ENCODE results near the gene GOLGA8A.
"Not testable (repeated sequence)": the region's sequence is repeated elsewhere in the genome, so short reads cannot be mapped to it uniquely, and the experiment has no call there.

The GOLGA8A gene, protein sequence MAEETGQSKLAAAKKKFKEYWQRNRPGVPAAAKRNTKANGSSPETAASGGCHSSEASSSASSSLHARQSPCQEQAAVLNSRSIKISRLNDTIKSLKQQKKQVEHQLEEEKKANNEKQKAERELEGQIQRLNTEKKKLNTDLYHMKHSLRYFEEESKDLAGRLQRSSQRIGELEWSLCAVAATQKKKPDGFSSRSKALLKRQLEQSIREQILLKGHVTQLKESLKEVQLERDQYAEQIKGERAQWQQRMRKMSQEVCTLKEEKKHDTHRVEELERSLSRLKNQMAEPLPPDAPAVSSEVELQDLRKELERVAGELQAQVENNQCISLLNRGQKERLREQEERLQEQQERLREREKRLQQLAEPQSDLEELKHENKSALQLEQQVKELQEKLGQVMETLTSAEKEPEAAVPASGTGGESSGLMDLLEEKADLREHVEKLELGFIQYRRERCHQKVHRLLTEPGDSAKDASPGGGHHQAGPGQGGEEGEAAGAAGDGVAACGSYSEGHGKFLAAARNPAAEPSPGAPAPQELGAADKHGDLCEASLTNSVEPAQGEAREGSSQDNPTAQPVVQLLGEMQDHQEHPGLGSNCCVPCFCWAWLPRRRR

DNA sequence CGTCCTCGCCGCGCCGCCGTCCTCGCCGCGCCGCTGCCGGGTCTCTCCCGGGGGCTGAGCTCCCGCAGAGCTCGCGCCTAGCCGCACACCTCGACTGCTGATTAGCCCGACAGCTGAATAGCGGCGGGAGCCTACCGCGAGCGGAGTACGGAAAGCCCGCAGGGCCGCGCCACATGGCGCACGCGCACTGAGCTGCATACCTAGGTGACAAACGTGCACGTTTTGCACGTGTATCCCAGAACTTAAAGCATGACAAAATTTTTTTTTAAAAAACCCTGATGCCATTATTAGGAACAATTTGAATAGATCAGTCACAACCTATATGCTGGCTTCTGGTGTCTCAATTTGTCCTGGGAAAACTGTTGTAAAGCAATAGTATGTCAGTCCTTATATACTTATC, at the start of gene GOLGA8A:
GOLGA8A (minus strand) TSS at position 122 of the 400 bp plus-strand sequence. CDS start 48,117 bp downstream, outside the sequence.
- DNase-seq (ENCODE audit: low spot score): peak; percentile 69

DNA sequence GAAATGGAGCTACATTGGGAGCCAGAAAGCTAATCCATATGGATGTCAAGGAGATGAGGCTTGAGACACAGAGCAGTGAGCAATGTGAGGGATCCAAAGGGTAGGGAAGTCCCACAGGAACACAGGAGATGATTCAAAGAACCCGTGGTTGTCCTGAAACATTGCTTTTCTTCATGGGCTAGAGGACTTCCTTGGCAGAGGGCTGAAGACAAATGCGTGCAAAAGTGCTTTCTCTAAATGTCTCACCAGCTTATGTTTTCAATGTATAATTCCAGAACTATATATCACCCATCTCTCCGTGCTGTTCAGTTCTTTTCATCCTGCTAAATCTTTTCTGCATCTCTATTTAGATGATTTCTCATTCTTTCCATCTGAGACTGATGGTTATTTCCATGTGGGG, 46.0 kb upstream of the GOLGA8A start:
- no peak for DNase-seq (ENCODE audit: low spot score)

DNA sequence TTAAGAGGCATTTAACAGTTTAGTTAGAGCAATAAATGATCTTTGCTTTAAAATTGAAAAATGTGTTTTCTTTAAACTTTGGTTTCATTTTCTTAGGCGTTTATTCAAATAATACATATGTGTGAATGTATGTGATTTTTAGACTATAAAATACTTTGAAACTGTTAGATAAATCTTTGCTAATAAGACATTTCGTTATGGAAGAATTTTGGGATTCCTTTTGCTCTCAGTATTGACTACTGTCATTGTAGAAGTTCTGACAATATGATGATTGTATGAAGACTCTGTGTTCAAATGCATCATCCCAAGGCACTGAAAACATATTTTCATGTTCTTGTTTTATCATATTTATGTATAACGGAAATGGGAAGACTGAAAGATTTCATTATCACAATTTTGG, 43.8 kb upstream of the GOLGA8A start:
- no peak for DNase-seq (ENCODE audit: low spot score)

DNA sequence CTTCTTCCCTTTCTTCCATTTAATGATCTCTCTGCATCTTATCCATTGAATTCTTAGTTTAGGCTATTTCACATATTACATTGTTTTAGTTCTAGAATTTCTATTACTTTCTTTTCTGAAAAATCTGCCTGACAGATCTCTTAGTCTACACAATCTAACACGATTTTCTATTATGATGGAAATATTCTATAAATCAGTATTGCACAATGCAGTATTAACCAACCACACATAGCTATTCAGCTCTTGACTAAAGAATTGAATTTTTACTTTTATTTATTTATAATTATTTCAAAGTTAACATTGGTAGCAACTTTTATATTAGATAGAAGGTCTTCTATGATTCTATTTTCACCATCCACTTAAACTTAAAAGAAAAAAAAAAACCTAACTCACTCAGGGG, 36.2 kb upstream of the GOLGA8A start:
- no peak for DNase-seq (ENCODE audit: low spot score)

DNA sequence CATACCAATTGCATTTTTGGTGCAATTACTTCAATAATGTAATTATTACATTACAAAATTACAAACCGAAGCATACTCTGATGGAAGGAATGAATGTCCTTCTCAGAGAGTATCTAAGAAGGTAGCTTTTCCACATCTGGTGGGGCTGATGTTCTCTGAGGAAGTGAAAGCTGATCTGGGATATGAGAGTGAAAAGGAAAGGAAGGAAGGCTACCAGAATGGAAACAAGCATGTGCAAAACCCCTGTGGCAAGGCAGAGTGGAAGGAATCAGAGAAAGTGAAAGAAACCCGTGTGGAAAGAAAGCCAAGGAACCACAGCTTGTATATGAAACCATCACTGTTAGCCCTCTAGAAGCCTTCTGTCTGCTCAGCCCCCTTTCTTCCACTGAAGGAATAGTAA, 35.3 kb upstream of the GOLGA8A start:
- DNase-seq (ENCODE audit: low spot score): no peak

DNA sequence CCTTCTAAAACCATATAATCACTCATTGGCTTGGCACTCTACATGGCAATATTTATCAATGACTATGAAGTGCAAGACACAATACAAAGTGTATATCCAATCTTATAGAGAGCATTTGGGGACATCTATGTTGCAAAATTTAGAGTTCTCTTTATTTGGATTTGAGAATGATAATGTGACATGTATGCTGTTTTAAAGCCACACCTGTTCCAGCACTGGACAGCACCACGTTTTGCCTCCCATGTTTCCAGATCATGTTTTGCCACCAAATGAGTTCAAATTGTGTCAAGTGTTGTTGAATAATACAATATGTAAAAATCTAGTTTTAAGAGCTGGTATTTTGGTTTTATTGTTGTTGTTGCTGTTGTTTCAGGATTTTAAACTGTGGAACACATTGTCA, 33.3 kb upstream of the GOLGA8A start:
- DNase-seq (ENCODE audit: low spot score): no peak

DNA sequence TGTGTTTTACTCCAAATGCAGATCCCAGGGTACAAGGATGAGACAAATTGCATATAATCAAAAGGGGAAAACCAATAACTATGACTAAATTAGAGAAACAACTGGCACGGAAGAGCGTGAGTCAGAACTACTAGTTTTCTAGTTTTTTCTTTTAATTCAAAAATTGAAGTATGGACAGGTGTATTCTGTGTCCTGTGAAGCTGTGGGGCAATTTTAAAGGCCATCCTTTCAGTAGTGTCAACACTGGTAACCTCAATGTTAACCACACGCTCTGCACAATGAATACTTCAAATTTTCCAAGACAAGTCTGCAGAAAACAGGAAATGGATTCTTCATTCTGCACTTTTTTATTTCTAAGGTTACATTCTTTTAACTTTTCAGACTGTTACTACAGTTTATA, 32.5 kb upstream of the GOLGA8A start:
- no peak for DNase-seq (ENCODE audit: low spot score)

DNA sequence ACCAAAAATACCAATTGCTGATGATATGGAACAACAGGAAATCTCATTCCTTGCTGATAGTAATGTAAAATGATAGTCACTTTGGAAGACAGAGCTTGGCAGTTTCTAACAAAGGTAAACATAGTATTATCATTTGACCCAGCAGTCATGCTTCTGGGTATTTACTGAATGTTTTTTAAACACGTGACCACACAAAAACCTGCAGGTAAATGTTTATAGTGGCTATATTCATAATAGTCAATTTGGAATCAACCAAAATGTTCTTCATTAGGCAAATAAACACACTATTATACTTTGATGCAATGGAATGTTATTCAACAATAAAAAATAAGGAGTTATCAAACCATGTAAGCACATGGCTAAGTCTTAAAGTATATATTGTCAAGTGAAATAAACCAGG, 24.1 kb upstream of the GOLGA8A start:
- no peak for DNase-seq (ENCODE audit: low spot score)

DNA sequence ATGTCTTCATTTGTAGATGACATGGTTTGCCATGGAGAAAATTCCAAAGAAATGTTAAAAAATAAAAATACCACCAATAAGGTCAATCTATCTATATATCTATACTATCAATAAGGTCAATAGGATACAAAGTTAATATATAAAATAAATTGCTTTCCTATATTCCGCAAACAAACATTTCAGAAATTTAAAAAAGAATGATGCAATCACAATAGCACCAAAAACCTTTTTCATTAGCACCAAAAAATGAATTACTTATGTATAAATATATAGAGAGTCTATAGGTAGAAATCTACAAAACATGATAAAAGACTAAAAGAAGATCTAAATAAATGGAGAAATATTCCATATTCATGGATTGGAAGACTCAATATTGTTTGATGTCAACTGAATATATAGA, 22.8 kb upstream of the GOLGA8A start:
- DNase-seq (ENCODE audit: low spot score): no peak

DNA sequence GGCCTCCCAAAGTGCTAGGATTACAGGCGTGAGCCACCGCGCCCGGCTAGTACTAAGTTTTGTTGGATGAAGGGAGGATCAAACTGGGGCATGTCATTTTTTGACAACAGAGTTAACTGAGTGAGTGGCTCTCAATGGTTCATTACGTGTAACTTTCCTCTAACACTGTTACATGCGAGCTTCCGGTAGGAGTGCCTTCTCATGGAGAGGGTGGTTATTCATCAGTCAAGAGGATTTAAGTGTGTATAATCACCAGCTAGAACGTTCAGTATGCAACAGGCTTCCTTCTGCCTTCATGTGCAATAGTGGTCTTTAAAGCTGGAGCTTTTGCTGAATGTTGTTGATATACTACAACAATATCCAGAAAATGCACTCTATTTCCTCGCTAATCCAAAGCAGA, 19.1 kb upstream of the GOLGA8A start:
- no peak for DNase-seq (ENCODE audit: low spot score)

DNA sequence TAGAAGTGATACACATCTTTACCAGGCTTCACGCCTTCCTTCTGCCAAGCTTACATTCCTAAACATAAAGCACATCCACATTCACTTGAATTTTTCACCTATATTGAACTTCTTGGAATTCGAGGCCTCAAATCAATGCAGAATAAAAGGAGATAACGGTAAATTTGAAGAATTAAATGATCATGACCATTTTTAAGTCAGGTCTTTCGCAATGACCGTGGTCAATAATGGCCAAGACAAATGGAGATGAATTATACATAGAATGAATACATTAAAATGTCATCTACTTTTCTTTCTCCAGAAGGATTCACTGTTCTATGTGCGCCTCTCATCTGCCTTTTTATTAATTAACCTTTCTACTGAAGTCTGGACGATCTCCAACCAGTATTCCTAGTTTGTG, 5.3 kb upstream of the GOLGA8A start:
- no peak for DNase-seq (ENCODE audit: low spot score)

DNA sequence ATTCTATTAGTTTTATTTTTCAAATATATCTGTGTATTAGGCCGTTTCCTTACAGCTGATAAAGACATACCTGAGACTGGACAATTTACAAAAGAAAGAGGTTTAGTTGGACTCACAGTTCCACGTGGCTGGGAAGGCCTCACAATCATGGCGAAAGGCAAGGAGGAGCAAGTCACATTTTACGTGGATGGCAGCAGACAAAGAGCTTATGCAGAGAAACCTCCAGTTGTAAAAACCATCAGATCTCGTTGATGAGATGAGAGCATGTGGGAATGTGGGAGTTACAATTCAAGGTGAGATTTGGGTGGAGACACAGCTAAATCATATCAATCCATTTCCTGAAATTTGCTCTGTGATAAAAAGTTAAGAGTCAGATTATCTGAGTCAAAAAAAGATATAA, 2.3 kb upstream of the GOLGA8A start:
- DNase-seq (ENCODE audit: low spot score): no peak

DNA sequence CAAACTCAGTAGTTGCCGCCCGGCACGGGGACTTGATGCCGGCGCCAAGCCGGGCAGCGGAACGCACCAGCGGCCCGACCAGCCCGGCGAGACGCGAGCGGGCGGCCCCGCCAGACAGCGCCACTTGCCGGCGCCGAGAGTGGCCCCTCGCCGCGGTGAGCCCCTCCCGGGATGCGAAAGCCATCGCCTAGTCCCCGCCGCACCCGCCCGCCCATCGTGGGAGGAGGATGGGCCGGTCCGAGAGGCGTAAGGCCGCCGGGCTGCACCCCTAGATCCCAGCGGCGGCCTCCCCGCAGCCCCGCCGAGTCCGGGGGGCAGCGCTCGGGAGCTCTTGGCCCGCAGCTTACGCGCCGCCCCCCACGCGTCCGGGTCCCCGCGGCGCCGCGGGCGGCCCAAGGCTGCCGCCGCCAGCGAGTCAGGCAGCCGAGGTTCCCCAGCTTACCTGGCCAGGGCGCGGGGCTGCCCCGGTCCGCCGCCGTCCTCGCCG, 609 bp downstream of the GOLGA8A start:
- peak; percentile 73 for DNase-seq (ENCODE audit: low spot score)

DNA sequence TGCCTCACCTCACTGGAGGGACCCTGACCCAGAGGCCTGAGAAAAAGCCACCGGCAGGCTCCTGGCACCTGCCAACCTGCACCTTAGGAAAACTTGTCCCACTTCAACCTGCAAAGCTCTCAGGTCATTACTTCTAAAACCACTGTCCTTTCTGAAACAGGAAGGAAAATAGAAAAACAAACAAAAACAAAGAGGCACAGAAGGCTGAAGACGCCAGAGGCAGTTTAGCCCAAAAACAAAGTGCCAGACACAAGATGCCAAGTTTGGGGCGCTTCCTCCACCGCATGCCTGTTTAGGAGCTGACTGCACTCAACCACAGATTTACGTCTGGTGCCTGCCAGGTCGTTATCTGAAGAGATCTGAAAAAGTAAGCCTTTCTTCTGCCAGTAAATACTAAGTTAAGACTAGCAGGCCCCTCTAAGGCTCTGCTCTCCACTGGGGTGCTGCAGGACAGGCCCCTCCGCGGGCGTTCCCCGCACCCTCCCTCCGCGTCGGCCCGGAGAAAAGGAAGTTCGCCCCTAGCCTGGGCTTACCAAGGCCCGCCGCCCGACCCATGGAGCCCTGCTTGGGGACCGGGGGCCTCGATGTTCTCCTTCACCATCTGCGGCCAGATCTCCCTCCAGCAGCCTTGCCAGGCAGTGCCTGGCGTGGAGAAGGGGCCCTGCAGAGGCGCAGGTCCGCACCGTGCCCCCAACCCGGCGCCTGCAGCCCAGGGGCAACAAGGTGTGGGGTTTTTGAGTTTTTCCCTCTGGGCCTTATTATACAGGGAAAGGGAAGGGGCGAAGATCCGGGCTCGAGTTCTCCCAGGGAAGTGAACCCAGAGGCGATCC, 1.3 kb downstream of the GOLGA8A start:
- no peak for DNase-seq (ENCODE audit: low spot score)

DNA sequence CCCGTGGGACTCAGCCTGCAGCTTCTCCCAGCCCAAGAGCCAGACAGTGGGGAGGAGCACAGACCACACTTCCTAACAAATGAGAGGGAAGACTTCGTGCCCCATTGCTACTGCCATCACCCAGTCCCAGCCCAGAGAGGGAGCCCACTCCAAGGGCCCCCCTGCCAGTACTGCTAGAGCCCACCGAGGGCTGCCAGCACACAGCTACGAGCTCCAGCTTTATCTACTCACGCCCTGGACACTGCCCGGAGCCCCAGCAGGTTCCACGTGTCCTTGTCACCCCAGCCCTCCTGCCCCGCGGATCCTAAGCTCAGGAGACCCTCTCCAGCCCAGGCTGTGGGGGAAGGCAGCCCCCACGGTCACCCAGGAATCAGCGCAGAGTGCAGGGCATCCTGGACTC, 1.9 kb downstream of the GOLGA8A start:
- no peak for DNase-seq (ENCODE audit: low spot score)

DNA sequence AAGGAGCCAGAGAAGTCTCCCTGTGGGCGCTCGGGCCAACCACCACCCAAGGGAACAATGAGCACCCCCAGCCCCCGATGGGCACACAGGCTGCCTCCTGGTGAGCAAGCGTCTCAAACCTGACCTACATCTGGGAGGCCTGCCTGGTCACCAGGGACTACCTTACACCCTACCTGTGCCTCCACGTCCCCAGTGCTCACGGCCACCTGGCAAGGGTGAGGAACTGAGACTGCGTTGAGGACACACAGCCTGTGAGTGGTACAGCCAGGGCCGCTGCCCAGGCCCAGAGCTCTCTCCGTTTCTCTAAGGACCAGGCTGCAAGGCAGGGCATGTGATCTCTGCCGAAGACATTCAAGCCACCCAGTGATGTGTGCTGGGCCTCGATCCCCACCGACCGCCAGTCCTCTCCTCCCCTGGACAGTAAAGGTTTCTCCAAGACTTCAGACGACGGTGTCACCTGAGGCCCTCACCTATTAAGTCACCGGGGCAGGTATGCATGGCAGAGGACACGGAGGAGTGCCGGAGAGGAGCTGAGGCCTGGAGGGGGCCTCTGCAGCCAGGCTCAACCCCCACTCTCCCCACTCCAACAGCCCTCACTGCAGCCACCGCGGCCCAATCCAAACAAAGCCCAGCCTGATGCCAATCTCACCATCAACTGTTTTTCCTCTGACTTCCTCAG, 2.8 kb downstream of the GOLGA8A start:
- no peak for DNase-seq (ENCODE audit: low spot score)

DNA sequence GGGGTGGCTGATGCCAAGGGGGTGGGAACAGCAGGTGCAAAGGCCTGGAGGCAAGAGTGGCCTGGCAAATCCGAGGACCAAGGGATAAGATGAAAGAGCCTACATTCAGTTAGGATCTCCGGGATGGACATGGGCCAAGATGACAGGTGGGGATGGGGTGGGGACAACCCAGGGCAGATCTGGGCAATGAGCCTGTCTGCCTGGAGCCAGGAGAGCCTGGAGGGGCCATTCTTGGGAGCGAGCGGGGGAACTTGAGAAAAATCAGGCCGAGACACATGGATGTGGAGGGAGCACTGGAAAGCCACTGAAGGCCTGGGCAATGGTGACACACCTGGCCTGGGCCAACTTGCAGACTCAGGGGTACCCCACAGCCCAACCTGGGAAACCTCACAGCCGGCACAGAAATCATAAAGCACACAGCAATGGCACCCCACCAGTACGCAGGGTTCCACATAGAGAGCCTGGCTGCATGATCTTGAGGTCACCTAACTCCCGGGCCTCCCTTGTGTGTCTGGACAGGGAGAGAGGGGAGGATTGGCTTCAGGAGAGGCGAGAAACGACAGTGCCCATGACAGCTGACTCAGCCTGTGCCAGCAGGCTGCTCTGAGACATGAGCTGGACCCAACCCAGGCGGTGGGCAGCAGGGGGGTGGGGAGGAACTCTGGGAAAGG, 3.5 kb downstream of the GOLGA8A start:
- DNase-seq (ENCODE audit: low spot score): not testable (repeated sequence)

DNA sequence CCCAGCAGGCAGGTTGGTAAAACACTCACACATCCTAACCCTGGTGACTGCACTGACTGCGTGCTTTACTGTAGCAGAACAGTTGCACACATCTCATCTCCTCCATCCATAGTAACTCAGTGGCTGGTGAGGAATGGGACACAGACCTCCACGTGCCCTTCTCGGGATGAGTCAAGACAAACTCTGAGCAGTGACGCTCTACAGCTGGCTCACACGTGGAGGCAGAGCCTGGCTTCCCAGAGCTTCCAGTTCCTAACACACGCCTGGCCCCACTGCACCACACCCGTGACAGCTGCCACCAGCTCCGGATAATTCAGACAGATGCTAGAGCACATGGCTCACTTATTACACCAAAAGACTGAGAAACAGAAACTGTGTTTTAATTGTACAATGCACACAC, 7.0 kb downstream of the GOLGA8A start:
- DNase-seq (ENCODE audit: low spot score): not testable (repeated sequence)

DNA sequence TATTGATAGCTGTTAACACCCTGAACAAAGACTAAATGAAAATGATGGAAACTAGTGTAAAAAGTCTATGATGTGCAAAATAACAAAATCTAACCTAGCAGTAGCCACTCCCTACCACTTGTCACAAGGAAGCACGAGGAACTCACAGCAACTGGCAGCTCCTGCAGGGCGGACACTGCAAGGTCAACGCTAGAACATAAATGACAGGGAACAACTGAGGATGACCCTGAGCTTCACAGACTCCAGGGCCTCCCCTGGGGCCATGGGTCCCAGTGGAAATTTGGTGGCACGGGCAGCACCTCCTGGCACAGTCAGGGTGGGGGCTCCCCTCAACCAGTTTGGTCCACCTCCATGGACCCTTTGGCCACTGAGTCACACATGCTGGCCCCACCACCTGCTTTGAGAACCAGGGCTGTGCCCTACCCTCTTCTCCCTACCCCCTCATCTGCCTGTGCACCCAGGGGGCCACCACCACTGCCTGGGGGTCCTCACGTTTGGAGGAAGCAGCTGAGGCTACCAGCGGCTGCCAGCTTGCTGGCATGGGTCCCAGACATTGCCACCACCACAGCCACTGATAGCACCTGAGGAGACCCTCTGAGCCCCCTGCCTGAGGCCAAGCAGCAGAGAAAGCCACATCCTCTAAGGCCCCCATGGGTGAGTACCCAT, 14.1 kb downstream of the GOLGA8A start:
- DNase-seq (ENCODE audit: low spot score): not testable (repeated sequence)

DNA sequence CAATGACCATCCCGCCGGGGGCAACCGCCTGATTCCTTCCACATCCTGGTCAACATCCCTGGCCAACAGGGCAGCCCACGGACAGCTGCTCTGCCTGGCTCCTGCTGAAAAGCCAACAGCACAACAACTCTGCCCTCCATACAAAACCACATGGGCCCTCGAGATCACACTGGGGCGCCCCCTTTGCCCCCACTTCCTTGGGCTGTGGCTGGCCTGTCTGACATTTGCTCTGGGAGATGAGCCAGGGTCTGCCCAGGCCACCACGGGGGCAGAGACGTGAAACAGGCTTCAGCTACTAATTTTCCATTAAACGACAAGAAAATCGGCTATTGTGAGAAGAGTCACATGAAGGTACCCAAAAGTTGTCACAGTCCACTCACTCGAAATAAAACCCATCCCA, 16.7 kb downstream of the GOLGA8A start:
- DNase-seq (ENCODE audit: low spot score): not testable (repeated sequence)

DNA sequence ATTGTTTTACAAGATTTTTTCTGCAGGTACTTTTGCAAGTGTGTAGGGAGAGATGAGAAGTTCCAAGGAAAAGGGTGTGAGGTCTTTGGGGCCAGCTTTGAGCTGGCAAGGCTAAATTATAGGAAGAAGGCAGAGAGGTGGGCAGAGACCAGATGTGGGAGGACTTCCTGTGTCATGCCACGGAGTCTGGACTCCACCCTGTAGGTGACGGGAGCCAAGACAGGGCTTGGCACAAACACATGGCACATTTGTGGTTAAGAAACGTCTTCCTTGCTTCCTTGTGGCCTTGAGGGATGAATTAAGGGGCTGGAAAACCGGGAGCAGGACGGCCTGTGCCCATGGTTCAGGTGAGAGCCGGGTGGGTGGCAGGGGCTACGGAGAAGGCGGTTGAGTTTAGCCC, 19.2 kb downstream of the GOLGA8A start:
- DNase-seq (ENCODE audit: low spot score): not testable (repeated sequence)

Data from left forelimb (tissue), 1 donor.